Fibroblast of mammary gland (primary cell): ENCODE measurements around the gene GAB1.

ENCODE experiments used
- DNase-seq: peaks from one replicate; pipeline ENCODE4 v3.0.0-alpha.2; 2010; ENCODE audit warnings: low read depth
- H3K4me3 ChIP-seq: 2 replicates; pipeline ENCODE4 v1.5.1; 2011; ENCODE audit warnings: low read depth, mild to moderate bottlenecking, low read length, moderate library complexity; ENCODE audit not compliant: control insufficient read depth
- CTCF ChIP-seq: conservative IDR thresholded peaks from 2 replicates; pipeline ENCODE4 v1.5.1; 2011; ENCODE audit warnings: low read depth, low read length, inconsistent platforms; ENCODE audit not compliant: control insufficient read depth, insufficient read depth

The GAB1 gene

GRCh38 chr4:143412420-143412758, 75.7 kb downstream of the GAB1 start:
- no peak for DNase-seq
- H3K4me3 ChIP-seq: no peak overlapping the region
- TF ChIP-seq CTCF: no peak

GRCh38 chr4:143417679-143418403, 81.2 kb downstream of the GAB1 start:
- TF ChIP-seq CTCF: no peak
- no peak overlapping the region for H3K4me3 ChIP-seq
- DNase-seq: no peak

- H3K4me3 ChIP-seq: no peak overlapping the region
- DNase-seq: no peak
- TF ChIP-seq CTCF: no peak
These were observed 83.6 kb downstream of the GAB1 start for GRCh38 chr4:143420227-143420626.

GRCh38 chr4:143421609-143422008, 84.9 kb downstream of the GAB1 start:
- H3K4me3 ChIP-seq: no peak overlapping the region
- no peak for DNase-seq
- no peak for TF ChIP-seq CTCF

- no peak for TF ChIP-seq CTCF
- no peak for DNase-seq
These were observed 87.6 kb downstream of the GAB1 start for GRCh38 chr4:143424276-143424675.

GRCh38 chr4:143431526-143432257, 95.0 kb downstream of the GAB1 start:
- DNase-seq: no peak
- TF ChIP-seq CTCF: no peak
- no peak overlapping the region for H3K4me3 ChIP-seq

More at GRCh38 chr4:143424276-143424675, 87.6 kb downstream of the GAB1 start:
- no peak overlapping the region for H3K4me3 ChIP-seq

GRCh38 chr4:143432258-143432591, 95.5 kb downstream of the GAB1 start:
- DNase-seq: no peak
- TF ChIP-seq CTCF: no peak
- no peak overlapping the region for H3K4me3 ChIP-seq
